Mucosa of rectum (tissue), 2 donors: ENCODE data around the gene ME1.

Source experiments
- H3K27ac ChIP-seq, 2 donors: one replicate each; pipeline ENCODE4 v1.7.0; 2013; ENCODE audit warnings: inconsistent platforms in 2 of 2, low read depth in 2 of 2, low read length in 2 of 2
- H3K27me3 ChIP-seq, 2 donors: one replicate each; pipeline ENCODE4 v1.7.0; 2013; ENCODE audit warnings: low read length in 2 of 2; ENCODE audit not compliant: control insufficient read depth in 2 of 2, insufficient read depth in 2 of 2
- H3K36me3 ChIP-seq, 2 donors: one replicate each; pipeline ENCODE4 v1.7.0; 2013; ENCODE audit warnings: low read length in 2 of 2; ENCODE audit not compliant: control insufficient read depth in 2 of 2, insufficient read depth in 2 of 2
- H3K4me1 ChIP-seq, 2 donors: one replicate each; pipeline ENCODE4 v1.7.0; 2013; ENCODE audit warnings: low read length in 2 of 2, mild to moderate bottlenecking in 1 of 2; ENCODE audit not compliant: control insufficient read depth in 2 of 2, insufficient read depth in 2 of 2
- H3K4me3 ChIP-seq, 2 donors: one replicate each; pipeline ENCODE4 v1.7.0; 2013; ENCODE audit warnings: low read length in 2 of 2
- H3K9ac ChIP-seq, 2 donors: one replicate each; pipeline ENCODE4 v1.7.0; 2013; ENCODE audit warnings: low read length in 2 of 2, low read depth in 1 of 2, mild to moderate bottlenecking in 1 of 2
- H3K9me3 ChIP-seq, 2 donors: one replicate each; pipeline ENCODE4 v1.7.0; 2013; ENCODE audit warnings: low read length in 2 of 2; ENCODE audit not compliant: control insufficient read depth in 2 of 2
- donor health status: healthy.
- donor health status: Normal muscosa, but diverticular disease.

ME1 gene

GRCh38 chr6:83403191-83403590 is 27.7 kb downstream of the ME1 start:
- Histone ChIP-seq H3K9ac (no peak overlapping the region), H3K27me3 (no peaks in the 10 kb centered on the region), H3K9me3 (no peaks in the 10 kb centered on the region), H3K4me1 (no peaks in the 10 kb centered on the region), H3K4me3 (no peak overlapping the region), H3K27ac (no peak overlapping the region), H3K36me3 (no peaks in the 10 kb centered on the region)

- H3K9me3 ChIP-seq: no peaks in the 10 kb centered on the region
- no peaks in the 10 kb centered on the region for H3K27me3 ChIP-seq
- H3K4me1 ChIP-seq: no peaks in the 10 kb centered on the region
- no peak overlapping the region for H3K9ac ChIP-seq
- H3K36me3 ChIP-seq: no peaks in the 10 kb centered on the region
- no peak overlapping the region for H3K4me3 ChIP-seq
- H3K27ac ChIP-seq: no peak overlapping the region
Measured at GRCh38 chr6:83389606-83390005, 41.2 kb downstream of the ME1 start.

- Histone ChIP-seq H3K4me3 (no peak overlapping the region), H3K36me3 (no peaks in the 10 kb centered on the region), H3K27me3 (no peaks in the 10 kb centered on the region), H3K4me1 (no peaks in the 10 kb centered on the region), H3K9me3 (no peaks in the 10 kb centered on the region), H3K27ac (no peak overlapping the region), H3K9ac (no peak overlapping the region)
Measured at GRCh38 chr6:83385473-83385872, 45.4 kb downstream of the ME1 start.

- H3K27ac ChIP-seq: no peak overlapping the region
- H3K27me3 ChIP-seq: no peaks in the 10 kb centered on the region
- H3K9ac ChIP-seq: no peak overlapping the region
- H3K9me3 ChIP-seq: no peaks in the 10 kb centered on the region
- H3K4me3 ChIP-seq: no peak overlapping the region
- H3K4me1 ChIP-seq: no peaks in the 10 kb centered on the region
- H3K36me3 ChIP-seq: no peaks in the 10 kb centered on the region
Measured at GRCh38 chr6:83384751-83385150, 46.1 kb downstream of the ME1 start.

- Histone ChIP-seq H3K27me3 (no peaks in the 10 kb centered on the region), H3K9ac (no peak overlapping the region), H3K4me1 (no peaks in the 10 kb centered on the region), H3K9me3 (no peaks in the 10 kb centered on the region), H3K4me3 (no peak overlapping the region), H3K27ac (no peak overlapping the region), H3K36me3 (no peaks in the 10 kb centered on the region)
Measured at GRCh38 chr6:83381949-83382348, 48.9 kb downstream of the ME1 start.

- Histone ChIP-seq H3K36me3 (no peaks in the 10 kb centered on the region), H3K4me3 (no peak overlapping the region), H3K9me3 (no peaks in the 10 kb centered on the region), H3K4me1 (no peaks in the 10 kb centered on the region), H3K9ac (no peak overlapping the region), H3K27ac (no peak overlapping the region), H3K27me3 (no peaks in the 10 kb centered on the region)
Measured at GRCh38 chr6:83378621-83379388, 52.0 kb downstream of the ME1 start.

GRCh38 chr6:83371423-83371822 is 59.4 kb downstream of the ME1 start:
- Histone ChIP-seq H3K4me1 (no peaks in the 10 kb centered on the region), H3K27me3 (no peaks in the 10 kb centered on the region), H3K36me3 (no peaks in the 10 kb centered on the region), H3K9ac (no peak overlapping the region), H3K27ac (no peak overlapping the region), H3K4me3 (no peak overlapping the region), H3K9me3 (no peaks in the 10 kb centered on the region)

- Histone ChIP-seq H3K27ac (no peak overlapping the region), H3K27me3 (no peaks in the 10 kb centered on the region), H3K4me1 (no peaks in the 10 kb centered on the region), H3K9me3 (no peaks in the 10 kb centered on the region), H3K4me3 (no peak overlapping the region), H3K9ac (no peak overlapping the region), H3K36me3 (no peaks in the 10 kb centered on the region)
Measured at GRCh38 chr6:83370567-83370966, 60.3 kb downstream of the ME1 start.

- H3K4me1 ChIP-seq: no peaks in the 10 kb centered on the region
- no peak overlapping the region for H3K27ac ChIP-seq
- H3K4me3 ChIP-seq: no peak overlapping the region
- H3K36me3 ChIP-seq: no peaks in the 10 kb centered on the region
- no peaks in the 10 kb centered on the region for H3K9me3 ChIP-seq
- H3K27me3 ChIP-seq: no peaks in the 10 kb centered on the region
- no peak overlapping the region for H3K9ac ChIP-seq
Measured at GRCh38 chr6:83369692-83370091, 61.2 kb downstream of the ME1 start.

GRCh38 chr6:83368577-83368976 is 62.3 kb downstream of the ME1 start:
- no peaks in the 10 kb centered on the region for H3K36me3 ChIP-seq
- no peaks in the 10 kb centered on the region for H3K27me3 ChIP-seq
- no peak overlapping the region for H3K27ac ChIP-seq
- H3K9ac ChIP-seq: no peak overlapping the region
- H3K4me3 ChIP-seq: no peak overlapping the region
- no peaks in the 10 kb centered on the region for H3K9me3 ChIP-seq
- no peaks in the 10 kb centered on the region for H3K4me1 ChIP-seq
